LNCaP clone FGC (cell line): ENCODE data around the gene ZNF197.
"Not testable (repeated sequence)": the region's sequence is repeated elsewhere in the genome, so short reads cannot be mapped to it uniquely, and the experiment has no call there.

Experiments used
- DNase-seq: peaks from one replicate; pipeline ENCODE4 v3.0.0-alpha.2; 2011; ENCODE audit warnings: low read depth
- H3K4me3 ChIP-seq: 2 replicates; pipeline ENCODE4 v1.5.1; 2011; ENCODE audit warnings: mild to moderate bottlenecking, low read depth, low read length, control low read depth
- CTCF ChIP-seq: IDR thresholded peaks from 2 replicates; pipeline ENCODE4 v1.5.1; 2012; ENCODE audit warnings: mild to moderate bottlenecking; ENCODE audit not compliant: control insufficient read depth, insufficient read depth; ENCODE audit errors: extremely low read depth

Gene ZNF197

GRCh38 chr3:44666346-44666745 lies 41.5 kb downstream of the ZNF197 start:
- TF ChIP-seq CTCF, result no peak
- H3K4me3 ChIP-seq, result no peak overlapping the region
- no peak for DNase-seq

- no peak for TF ChIP-seq CTCF
- no peak for DNase-seq
- H3K4me3 ChIP-seq, result no peak overlapping the region
These were observed 44.9 kb downstream of the ZNF197 start for GRCh38 chr3:44669760-44670159.

GRCh38 chr3:44673466-44673865 lies 48.6 kb downstream of the ZNF197 start:
- not testable (repeated sequence) for H3K4me3 ChIP-seq, DNase-seq

GRCh38 chr3:44674211-44674610 lies 49.4 kb downstream of the ZNF197 start:
- no peak overlapping the region for H3K4me3 ChIP-seq
- no peak for TF ChIP-seq CTCF

GRCh38 chr3:44678480-44679116 lies 53.8 kb downstream of the ZNF197 start:
- no peak for TF ChIP-seq CTCF
- no peak for DNase-seq

More at GRCh38 chr3:44674211-44674610, 49.4 kb downstream of the ZNF197 start:
- DNase-seq, result no peak

GRCh38 chr3:44680921-44681455 lies 56.2 kb downstream of the ZNF197 start:
- TF ChIP-seq CTCF, result no peak
- DNase-seq, result no peak
- no peak overlapping the region for H3K4me3 ChIP-seq

More at GRCh38 chr3:44678480-44679116, 53.8 kb downstream of the ZNF197 start:
- H3K4me3 ChIP-seq, result no peak overlapping the region

GRCh38 chr3:44682182-44682896 lies 57.5 kb downstream of the ZNF197 start:
- TF ChIP-seq CTCF, result no peak
- DNase-seq, result no peak

More at GRCh38 chr3:44682182-44682896, 57.5 kb downstream of the ZNF197 start:
- no peak overlapping the region for H3K4me3 ChIP-seq
